Activated T-cell treated with anti-CD3 and anti-CD28 coated beads for 48 hours (primary cell): ENCODE data around the gene MAPKAP1.

ENCODE experiments used
- DNase-seq: peaks from one replicate; pipeline ENCODE4 v3.0.0-alpha.2; 2020; ENCODE audit warnings: low read depth

Gene MAPKAP1

GRCh38 chr9:125674981-125675973, 31.7 kb downstream of the MAPKAP1 start:
- no peak for DNase-seq

- DNase-seq: no peak
Observed at GRCh38 chr9:125672876-125673275, 34.1 kb downstream of the MAPKAP1 start.

- DNase-seq: no peak
Observed at GRCh38 chr9:125663127-125663526, 43.9 kb downstream of the MAPKAP1 start.

- no peak for DNase-seq
Observed at GRCh38 chr9:125660557-125660956, 46.5 kb downstream of the MAPKAP1 start.

- DNase-seq: no peak
Observed at GRCh38 chr9:125659954-125660353, 47.1 kb downstream of the MAPKAP1 start.

GRCh38 chr9:125659201-125659840, 47.7 kb downstream of the MAPKAP1 start:
- DNase-seq: no peak

- DNase-seq: no peak
Observed at GRCh38 chr9:125656560-125656959, 50.4 kb downstream of the MAPKAP1 start.

- no peak for DNase-seq
Observed at GRCh38 chr9:125655691-125656410, 51.2 kb downstream of the MAPKAP1 start.

- DNase-seq: no peak
Observed at GRCh38 chr9:125655066-125655633, 51.9 kb downstream of the MAPKAP1 start.

GRCh38 chr9:125654121-125654520, 52.9 kb downstream of the MAPKAP1 start:
- DNase-seq: no peak

GRCh38 chr9:125653325-125653724, 53.7 kb downstream of the MAPKAP1 start:
- no peak for DNase-seq

- no peak for DNase-seq
Observed at GRCh38 chr9:125652759-125653158, 54.2 kb downstream of the MAPKAP1 start.

- DNase-seq: no peak
Observed at GRCh38 chr9:125652233-125652594, 54.8 kb downstream of the MAPKAP1 start.

GRCh38 chr9:125651576-125652232, 55.3 kb downstream of the MAPKAP1 start:
- DNase-seq: no peak

GRCh38 chr9:125650271-125650737, 56.7 kb downstream of the MAPKAP1 start:
- no peak for DNase-seq

GRCh38 chr9:125649826-125650225, 57.2 kb downstream of the MAPKAP1 start:
- no peak for DNase-seq

- DNase-seq: no peak
Observed at GRCh38 chr9:125649315-125649714, 57.7 kb downstream of the MAPKAP1 start.

GRCh38 chr9:125648294-125648693, 58.7 kb downstream of the MAPKAP1 start:
- DNase-seq: no peak

- DNase-seq: no peak
Observed at GRCh38 chr9:125646621-125647100, 60.3 kb downstream of the MAPKAP1 start.

- no peak for DNase-seq
Observed at GRCh38 chr9:125646217-125646616, 60.8 kb downstream of the MAPKAP1 start.

- DNase-seq: no peak
Observed at GRCh38 chr9:125644819-125645507, 62.0 kb downstream of the MAPKAP1 start.
